MM.1S (cell line): Measurements from ENCODE around the gene HPCAL1.

ENCODE experiments used
- DNase-seq: peaks from one replicate; pipeline ENCODE4 v3.0.0-alpha.2; 2015
- H2AFZ ChIP-seq: fragments of 300-600 bp; sonication (generic); 2 replicates; pipeline ENCODE4 v1.6.0; 2016; ENCODE audit warnings: antibody characterized with exemption, low read length
- H3F3A ChIP-seq: fragments of 300-600 bp; sonication (generic); 2 replicates; pipeline ENCODE4 v1.6.1; 2016; ENCODE audit warnings: mild to moderate bottlenecking, antibody characterized with exemption, low read length, moderate library complexity, mixed read lengths; ENCODE audit not compliant: insufficient read depth
- H3K27ac ChIP-seq: fragments of 300-600 bp; sonication (generic); 2 replicates; pipeline ENCODE4 v1.5.1; 2016; ENCODE audit warnings: mild to moderate bottlenecking, low read length
- H3K27me3 ChIP-seq: fragments of 300-600 bp; sonication (generic); replicated peaks from 2 replicates; pipeline ENCODE4 v1.6.0; 2016; ENCODE audit warnings: low read length; ENCODE audit not compliant: insufficient read depth
- H3K36me3 ChIP-seq: fragments of 300-600 bp; sonication (generic); replicated peaks from 2 replicates; pipeline ENCODE4 v1.6.1; 2016; ENCODE audit warnings: mild to moderate bottlenecking, low read length, mixed read lengths; ENCODE audit not compliant: insufficient read depth
- H3K4me1 ChIP-seq: fragments of 300-600 bp; sonication (generic); 2 replicates; pipeline ENCODE4 v1.6.1; 2016; ENCODE audit warnings: low read length, mixed read lengths
- H3K4me2 ChIP-seq: fragments of 300-600 bp; sonication (generic); 2 replicates; pipeline ENCODE4 v1.6.0; 2016; ENCODE audit warnings: low read depth, low read length
- H3K4me3 ChIP-seq: fragments of 300-600 bp; sonication (generic); 2 replicates; pipeline ENCODE4 v1.5.1; 2016; ENCODE audit warnings: low read length, mixed read lengths
- H3K79me2 ChIP-seq: fragments of 300-600 bp; sonication (generic); 2 replicates; pipeline ENCODE4 v1.6.1; 2016; ENCODE audit warnings: mixed run types, low read length, mixed read lengths
- H3K9ac ChIP-seq: fragments of 300-600 bp; sonication (generic); 2 replicates; pipeline ENCODE4 v1.6.1; 2016; ENCODE audit warnings: low read length, mixed read lengths
- H3K9me2 ChIP-seq: fragments of 300-600 bp; sonication (generic); replicated peaks from 2 replicates; pipeline ENCODE4 v1.6.1; 2016; ENCODE audit warnings: mild to moderate bottlenecking, low read length, mixed read lengths; ENCODE audit not compliant: insufficient read depth
- H3K9me3 ChIP-seq: fragments of 300-600 bp; sonication (generic); replicated peaks from 2 replicates; pipeline ENCODE4 v1.6.1; 2016; ENCODE audit warnings: mild to moderate bottlenecking, low read length, mixed read lengths; ENCODE audit not compliant: insufficient read depth
- H4K20me1 ChIP-seq: fragments of 300-600 bp; sonication (generic); 2 replicates; pipeline ENCODE4 v1.6.1; 2016; ENCODE audit warnings: mild to moderate bottlenecking, low read length, moderate library complexity, mixed read lengths; ENCODE audit not compliant: insufficient read depth
- EZH2 ChIP-seq: fragments of 300-600 bp; sonication (generic); optimal IDR thresholded peaks from 2 replicates; pipeline ENCODE3; 2017; ENCODE audit warnings: low read depth, mild to moderate bottlenecking, antibody characterized with exemption, low read length, mixed read lengths
- EZH2phosphoT487 ChIP-seq: fragments of 300-600 bp; sonication (generic); IDR thresholded peaks from 2 replicates; pipeline ENCODE4 v1.6.1; 2018; ENCODE audit warnings: antibody characterized with exemption, low read length
- TF ChIP-seq, protein P1 (sequence below): fragments of 300-600 bp; sonication (generic); IDR thresholded peaks from 2 replicates; pipeline ENCODE4 v1.5.1; 2016; ENCODE audit warnings: antibody characterized with exemption, low read length, mixed read lengths

The HPCAL1 gene

DNA sequence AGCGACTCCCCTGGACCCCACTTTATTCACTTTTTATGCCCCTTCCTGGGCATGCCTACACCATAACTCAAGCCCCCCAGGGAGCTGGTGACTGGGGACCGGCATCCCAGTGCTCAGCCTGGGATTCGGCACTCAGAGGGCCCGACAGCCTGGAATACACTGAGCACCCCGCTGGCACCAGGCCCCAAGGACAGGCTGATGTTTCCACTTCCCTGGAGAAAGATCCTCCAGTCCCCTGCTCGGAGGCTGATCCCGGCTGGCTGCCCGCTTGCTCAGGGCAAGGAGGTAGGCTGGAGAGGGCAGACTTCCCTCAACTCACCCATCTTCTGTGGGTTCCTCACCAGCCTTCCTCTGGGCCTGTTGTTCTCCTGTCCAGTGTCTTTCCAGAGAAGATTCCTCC is 108.9 kb downstream of the HPCAL1 start:
- no peak for DNase-seq
- peaks cover 33% of the 10 kb centered on the region for H3F3A ChIP-seq
- no peaks in the 10 kb centered on the region for H3K9me3 ChIP-seq
- H3K4me2 ChIP-seq: no peak overlapping the region
- H3K79me2 ChIP-seq: peaks cover 53% of the 10 kb centered on the region
- TF ChIP-seq, protein P1, sequence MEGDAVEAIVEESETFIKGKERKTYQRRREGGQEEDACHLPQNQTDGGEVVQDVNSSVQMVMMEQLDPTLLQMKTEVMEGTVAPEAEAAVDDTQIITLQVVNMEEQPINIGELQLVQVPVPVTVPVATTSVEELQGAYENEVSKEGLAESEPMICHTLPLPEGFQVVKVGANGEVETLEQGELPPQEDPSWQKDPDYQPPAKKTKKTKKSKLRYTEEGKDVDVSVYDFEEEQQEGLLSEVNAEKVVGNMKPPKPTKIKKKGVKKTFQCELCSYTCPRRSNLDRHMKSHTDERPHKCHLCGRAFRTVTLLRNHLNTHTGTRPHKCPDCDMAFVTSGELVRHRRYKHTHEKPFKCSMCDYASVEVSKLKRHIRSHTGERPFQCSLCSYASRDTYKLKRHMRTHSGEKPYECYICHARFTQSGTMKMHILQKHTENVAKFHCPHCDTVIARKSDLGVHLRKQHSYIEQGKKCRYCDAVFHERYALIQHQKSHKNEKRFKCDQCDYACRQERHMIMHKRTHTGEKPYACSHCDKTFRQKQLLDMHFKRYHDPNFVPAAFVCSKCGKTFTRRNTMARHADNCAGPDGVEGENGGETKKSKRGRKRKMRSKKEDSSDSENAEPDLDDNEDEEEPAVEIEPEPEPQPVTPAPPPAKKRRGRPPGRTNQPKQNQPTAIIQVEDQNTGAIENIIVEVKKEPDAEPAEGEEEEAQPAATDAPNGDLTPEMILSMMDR: no peak
- no peak for TF ChIP-seq EZH2
- TF ChIP-seq EZH2phosphoT487: no peak
- H2AFZ ChIP-seq: no peak overlapping the region
- peaks cover 43% of the 10 kb centered on the region for H3K4me1 ChIP-seq
- 0 out of 2 replicates have a peak overlapping the region, but pooled peaks have one; percentile 92 for H3K27ac ChIP-seq
- H3K9me2 ChIP-seq: no peaks in the 10 kb centered on the region
- no peaks in the 10 kb centered on the region for H3K36me3 ChIP-seq
- H3K27me3 ChIP-seq: no peaks in the 10 kb centered on the region
- H4K20me1 ChIP-seq: no peaks in the 10 kb centered on the region
- H3K4me3 ChIP-seq: no peak overlapping the region
- H3K9ac ChIP-seq: no peak overlapping the region

DNA sequence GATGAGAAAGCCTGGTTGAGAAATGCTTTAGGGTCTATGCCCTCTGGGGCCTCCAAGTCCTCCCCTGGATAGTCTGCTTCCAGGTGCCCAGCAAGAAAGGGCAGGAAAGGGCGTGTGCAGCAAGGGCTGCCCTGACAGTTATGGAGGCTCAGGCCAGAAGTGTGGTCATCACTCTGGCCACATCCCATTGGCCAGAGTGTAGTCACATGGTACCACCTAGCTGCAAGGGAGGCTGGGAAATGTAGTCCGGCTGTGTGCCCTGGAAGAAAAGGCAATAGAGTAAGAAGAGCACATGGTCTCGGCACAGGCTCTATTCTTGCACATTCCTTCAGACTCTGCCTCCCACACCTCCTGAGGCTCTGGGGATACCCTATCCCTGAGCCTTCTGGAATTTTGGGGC is 109.7 kb downstream of the HPCAL1 start:
- DNase-seq: peak; percentile 49
- TF ChIP-seq, protein P1: no peak
- TF ChIP-seq EZH2: no peak
- Histone ChIP-seq H3K9ac (no peak overlapping the region), H3K4me3 (no peak overlapping the region), H4K20me1 (no peaks in the 10 kb centered on the region), H3K27me3 (no peaks in the 10 kb centered on the region), H3K36me3 (no peaks in the 10 kb centered on the region), H3K9me2 (no peaks in the 10 kb centered on the region), H3K4me2 (no peak overlapping the region), H3K79me2 (peaks cover 46% of the 10 kb centered on the region), H3F3A (peaks cover 25% of the 10 kb centered on the region), H3K9me3 (no peaks in the 10 kb centered on the region), H3K27ac (no peak overlapping the region), H3K4me1 (peaks cover 35% of the 10 kb centered on the region), H2AFZ (no peak overlapping the region)

DNA sequence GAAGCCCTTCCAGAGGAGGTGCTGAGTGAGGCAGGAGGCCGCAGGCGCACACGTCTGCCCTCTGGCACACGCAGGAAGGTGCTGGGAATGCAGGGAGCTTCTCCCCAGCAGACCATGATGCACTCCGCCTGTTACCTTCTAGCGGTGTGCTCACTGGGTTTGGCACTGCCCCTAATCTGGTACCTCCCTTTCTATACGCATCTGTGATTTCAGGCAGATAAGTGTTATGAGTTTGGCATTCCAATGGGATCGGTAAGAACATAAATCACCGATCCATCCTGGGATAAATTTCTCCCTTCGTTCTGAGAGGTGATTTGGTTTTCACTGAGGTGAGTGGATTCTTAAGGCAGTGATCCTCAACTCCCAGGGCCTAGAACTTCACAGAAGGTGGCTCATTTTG is 110.8 kb downstream of the HPCAL1 start:
- DNase-seq: no peak
- Histone ChIP-seq H3K4me3 (no peak overlapping the region), H3K9me2 (no peaks in the 10 kb centered on the region), H2AFZ (no peak overlapping the region), H3K79me2 (peaks cover 46% of the 10 kb centered on the region), H4K20me1 (no peaks in the 10 kb centered on the region), H3F3A (peaks cover 14% of the 10 kb centered on the region), H3K36me3 (no peaks in the 10 kb centered on the region), H3K9ac (no peak overlapping the region), H3K27me3 (no peaks in the 10 kb centered on the region), H3K4me1 (peaks cover 24% of the 10 kb centered on the region), H3K9me3 (no peaks in the 10 kb centered on the region), H3K27ac (no peak overlapping the region), H3K4me2 (no peak overlapping the region)
- TF ChIP-seq, protein P1: no peak
- TF ChIP-seq EZH2 (no peak), EZH2phosphoT487 (no peak)
